Epithelial cell of proximal tubule (primary cell): ENCODE results near the gene WASHC4. TPM values are rescaled to one million over a fixed set of nuclear protein-coding genes. Genes with fewer than 3 reads are reported as not detected.

Source experiments
- DNase-seq: peaks from one replicate; pipeline ENCODE4 v3.0.0-alpha.2; 2011; ENCODE audit warnings: low read depth
- H3K4me3 ChIP-seq: 2 replicates; pipeline ENCODE4 v1.5.1; 2011; ENCODE audit warnings: low read depth, mild to moderate bottlenecking, low read length
- CTCF ChIP-seq: conservative IDR thresholded peaks from 2 replicates; pipeline ENCODE4 v1.5.1; 2012; ENCODE audit warnings: low read depth, mild to moderate bottlenecking, low read length
- total RNA-seq: library from RNA; depleted of rRNA; stranded (reverse); fragments of >200 nt; gene quantifications from 2 replicates; pipeline ENCODE4 v1.2.3, GENCODE V29; 2015

WASHC4 gene
- total RNA-seq, 1 donor from 2014 or later = 47.5 TPM

- no peak overlapping the region for H3K4me3 ChIP-seq
- DNase-seq = no peak
- no peak for TF ChIP-seq CTCF
Observed at GRCh38 chr12:105138248-105138647, 30.7 kb downstream of the WASHC4 start.

- no peak for DNase-seq
- H3K4me3 ChIP-seq = no peak overlapping the region
- TF ChIP-seq CTCF = no peak
Observed at GRCh38 chr12:105141320-105141922, 33.9 kb downstream of the WASHC4 start.

GRCh38 chr12:105142259-105142658, 34.7 kb downstream of the WASHC4 start:
- no peak for DNase-seq
- TF ChIP-seq CTCF = no peak
- H3K4me3 ChIP-seq = no peak overlapping the region

- DNase-seq = no peak
- H3K4me3 ChIP-seq = no peak overlapping the region
- TF ChIP-seq CTCF = no peak
Observed at GRCh38 chr12:105156260-105156659, 48.7 kb downstream of the WASHC4 start.

GRCh38 chr12:105157606-105158005, 50.1 kb downstream of the WASHC4 start:
- no peak for TF ChIP-seq CTCF
- no peak overlapping the region for H3K4me3 ChIP-seq
- no peak for DNase-seq

GRCh38 chr12:105158876-105159275, 51.3 kb downstream of the WASHC4 start:
- H3K4me3 ChIP-seq = no peak overlapping the region
- DNase-seq = no peak
- no peak for TF ChIP-seq CTCF

- no peak overlapping the region for H3K4me3 ChIP-seq
- TF ChIP-seq CTCF = no peak
- no peak for DNase-seq
Observed at GRCh38 chr12:105162174-105162573, 54.6 kb downstream of the WASHC4 start.
